ENCODE data around the gene CFAP410. TPM values are rescaled to one million over a fixed set of nuclear protein-coding genes. Genes with fewer than 3 reads are reported as not detected.

Gene CFAP410
- total RNA-seq, 1 experiment from 2014 or later: 16.5 TPM

DNA sequence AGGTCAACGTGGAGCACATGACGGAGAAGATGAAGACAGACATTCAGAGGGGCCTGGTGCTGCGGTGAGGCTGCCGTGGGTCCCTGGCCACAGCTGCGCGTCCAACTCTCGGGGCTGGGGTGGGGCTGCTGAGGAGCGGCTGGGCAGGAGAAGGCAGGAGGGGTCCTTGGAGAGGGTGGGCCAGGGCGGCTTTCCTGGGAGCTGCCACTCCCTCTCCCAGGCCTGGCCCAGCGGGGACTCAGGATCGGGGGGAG, 14.4 kb downstream of the CFAP410 start:
- Mint-ChIP-seq H3K4me3 (ENCODE audit: unreplicated experiment) (no peak overlapping the region), H3K27me3 (ENCODE audit: insufficient read depth, unreplicated experiment) (no peaks in the 10 kb centered on the region), H3K27ac (ENCODE audit: unreplicated experiment) (no peak overlapping the region), H3K36me3 (ENCODE audit: insufficient read depth, unreplicated experiment) (peaks cover 51% of the 10 kb centered on the region), H3K9me3 (ENCODE audit: unreplicated experiment) (no peaks in the 10 kb centered on the region), H3K4me1 (ENCODE audit: low read depth, unreplicated experiment) (no peaks in the 10 kb centered on the region)
- BruUV-seq (replicated peaks): no TSS peak
- intact Hi-C loops (cut with micrococcal nuclease; ENCODE audit: unreplicated experiment): no loop called here
- POLR2A ChIA-PET: no interaction called here
- CTCF ChIA-PET: no interaction called here
- no peaks in the 10 kb centered on the region for H3K27me3 ChIP-seq (replicated peaks; ENCODE audit: control insufficient read depth, insufficient read depth, low read length)
- no peak for DNase-seq
- no peak overlapping the region for H3K4me3 ChIP-seq (ENCODE audit: low read depth, low read length)
- H3K4me1 ChIP-seq: no peaks in the 10 kb centered on the region
- H3K36me3 ChIP-seq (ENCODE audit: control insufficient read depth, insufficient read depth, low read length): peaks cover 1% of the 10 kb centered on the region; the same call in 1 of the 2 replicates
- TF ChIP-seq, protein P1, sequence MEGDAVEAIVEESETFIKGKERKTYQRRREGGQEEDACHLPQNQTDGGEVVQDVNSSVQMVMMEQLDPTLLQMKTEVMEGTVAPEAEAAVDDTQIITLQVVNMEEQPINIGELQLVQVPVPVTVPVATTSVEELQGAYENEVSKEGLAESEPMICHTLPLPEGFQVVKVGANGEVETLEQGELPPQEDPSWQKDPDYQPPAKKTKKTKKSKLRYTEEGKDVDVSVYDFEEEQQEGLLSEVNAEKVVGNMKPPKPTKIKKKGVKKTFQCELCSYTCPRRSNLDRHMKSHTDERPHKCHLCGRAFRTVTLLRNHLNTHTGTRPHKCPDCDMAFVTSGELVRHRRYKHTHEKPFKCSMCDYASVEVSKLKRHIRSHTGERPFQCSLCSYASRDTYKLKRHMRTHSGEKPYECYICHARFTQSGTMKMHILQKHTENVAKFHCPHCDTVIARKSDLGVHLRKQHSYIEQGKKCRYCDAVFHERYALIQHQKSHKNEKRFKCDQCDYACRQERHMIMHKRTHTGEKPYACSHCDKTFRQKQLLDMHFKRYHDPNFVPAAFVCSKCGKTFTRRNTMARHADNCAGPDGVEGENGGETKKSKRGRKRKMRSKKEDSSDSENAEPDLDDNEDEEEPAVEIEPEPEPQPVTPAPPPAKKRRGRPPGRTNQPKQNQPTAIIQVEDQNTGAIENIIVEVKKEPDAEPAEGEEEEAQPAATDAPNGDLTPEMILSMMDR (IDR thresholded peaks at IDR 0.05; ENCODE audit: insufficient read depth in 1 of 2, low read depth in 1 of 2, low read length in 1 of 2, severe bottlenecking in 1 of 2, unreplicated experiment in 1 of 2): no peak
- no peaks in the 10 kb centered on the region for H3K9me3 ChIP-seq

DNA sequence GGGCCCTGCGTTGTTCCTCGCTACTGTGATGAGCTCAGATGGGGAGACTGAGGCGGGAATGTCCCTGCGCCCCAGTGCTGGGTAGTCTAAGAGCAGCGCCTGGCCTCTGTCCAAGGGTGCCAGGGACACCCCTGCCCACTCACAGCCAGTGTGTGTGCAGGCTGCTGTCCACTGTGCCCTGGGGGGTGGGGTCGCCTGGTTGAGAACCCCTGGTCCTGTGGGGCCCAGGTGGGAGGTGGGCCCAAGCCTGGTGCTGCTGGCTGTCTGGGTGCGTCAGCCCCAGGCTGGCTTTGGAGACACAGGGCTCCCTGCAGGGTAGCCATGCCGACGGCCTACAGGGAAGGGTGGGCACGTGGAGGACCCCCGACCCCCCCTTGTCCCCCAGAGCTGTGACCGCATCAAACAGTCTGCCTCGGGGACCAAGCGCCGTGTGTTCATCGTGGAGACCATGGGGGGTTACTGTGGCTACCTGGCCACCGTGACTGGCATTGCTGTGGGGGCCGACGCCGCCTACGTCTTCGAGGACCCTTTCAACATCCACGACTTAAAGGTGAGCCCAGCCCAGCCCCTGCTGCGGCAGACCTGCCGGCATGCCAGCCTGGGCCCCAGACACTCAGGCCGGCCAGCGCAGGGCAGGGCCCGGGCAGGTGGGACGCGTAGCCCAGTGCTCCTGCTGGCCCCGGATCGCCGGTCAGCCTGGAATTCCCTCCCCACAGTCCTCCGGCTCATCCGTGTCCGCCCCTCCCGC, 14.9 kb downstream of the CFAP410 start:
- Mint-ChIP-seq H3K4me3 (ENCODE audit: unreplicated experiment) (no peak overlapping the region), H3K27me3 (ENCODE audit: insufficient read depth, unreplicated experiment) (no peaks in the 10 kb centered on the region), H3K36me3 (ENCODE audit: insufficient read depth, unreplicated experiment) (peaks cover 48% of the 10 kb centered on the region), H3K9me3 (ENCODE audit: unreplicated experiment) (no peaks in the 10 kb centered on the region), H3K27ac (ENCODE audit: unreplicated experiment) (no peak overlapping the region), H3K4me1 (ENCODE audit: low read depth, unreplicated experiment) (no peaks in the 10 kb centered on the region)
- DNase-seq: no peak
- BruUV-seq (replicated peaks): no TSS peak
- Histone ChIP-seq H3K27me3 (replicated peaks; ENCODE audit: control insufficient read depth, insufficient read depth, low read length) (no peaks in the 10 kb centered on the region), H3K4me1 (no peaks in the 10 kb centered on the region), H3K36me3 (ENCODE audit: control insufficient read depth, insufficient read depth, low read length) (peaks cover 1% of the 10 kb centered on the region; the same call in 1 of the 2 replicates), H3K9me3 (no peaks in the 10 kb centered on the region), H3K4me3 (ENCODE audit: low read depth, low read length) (no peak overlapping the region)
- CTCF ChIA-PET: no interaction called here
- TF ChIP-seq, protein P1 (IDR thresholded peaks at IDR 0.05; ENCODE audit: insufficient read depth in 1 of 2, low read depth in 1 of 2, low read length in 1 of 2, severe bottlenecking in 1 of 2, unreplicated experiment in 1 of 2): no peak
- POLR2A ChIA-PET: no interaction called here
- intact Hi-C loops (cut with micrococcal nuclease; ENCODE audit: unreplicated experiment): no loop called here

DNA sequence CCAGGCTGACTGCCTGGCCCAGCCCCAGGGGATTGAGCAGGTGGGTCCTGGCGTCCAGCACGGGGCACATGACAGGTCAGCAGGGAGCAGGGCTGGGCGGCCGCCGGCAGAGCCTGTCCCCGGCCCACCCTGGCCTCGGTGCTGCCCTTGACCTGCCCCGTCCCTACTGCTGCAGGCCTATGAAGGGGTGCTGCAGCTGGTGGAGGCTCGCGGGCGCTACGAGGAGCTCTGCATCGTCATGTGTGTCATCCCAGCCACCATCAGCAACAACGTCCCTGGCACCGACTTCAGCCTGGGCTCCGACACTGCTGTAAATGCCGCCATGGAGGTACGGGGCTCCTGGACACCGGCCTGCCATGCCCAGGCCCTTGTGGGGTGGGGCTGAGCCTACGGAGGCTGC, 15.6 kb downstream of the CFAP410 start:
- TF ChIP-seq, protein P1 (IDR thresholded peaks at IDR 0.05; ENCODE audit: insufficient read depth in 1 of 2, low read depth in 1 of 2, low read length in 1 of 2, severe bottlenecking in 1 of 2, unreplicated experiment in 1 of 2): no peak
- DNase-seq: no peak
- Mint-ChIP-seq H3K27me3 (ENCODE audit: insufficient read depth, unreplicated experiment) (no peaks in the 10 kb centered on the region), H3K27ac (ENCODE audit: unreplicated experiment) (no peak overlapping the region), H3K4me1 (ENCODE audit: low read depth, unreplicated experiment) (no peaks in the 10 kb centered on the region), H3K9me3 (ENCODE audit: unreplicated experiment) (no peaks in the 10 kb centered on the region), H3K4me3 (ENCODE audit: unreplicated experiment) (no peak overlapping the region), H3K36me3 (ENCODE audit: insufficient read depth, unreplicated experiment) (peaks cover 48% of the 10 kb centered on the region)
- no TSS peak for BruUV-seq (replicated peaks)
- intact Hi-C loops (cut with micrococcal nuclease; ENCODE audit: unreplicated experiment): no loop called here
- H3K9me3 ChIP-seq: no peaks in the 10 kb centered on the region
- H3K4me1 ChIP-seq: no peaks in the 10 kb centered on the region
- peaks cover 1% of the 10 kb centered on the region; the same call in 1 of the 2 replicates for H3K36me3 ChIP-seq (ENCODE audit: control insufficient read depth, insufficient read depth, low read length)
- ChIA-PET POLR2A (no interaction called here), CTCF (no interaction called here)
- H3K4me3 ChIP-seq (ENCODE audit: low read depth, low read length): no peak overlapping the region
- no peaks in the 10 kb centered on the region for H3K27me3 ChIP-seq (replicated peaks; ENCODE audit: control insufficient read depth, insufficient read depth, low read length)

All from Caco-2 (cell line).